Skin epidermis (tissue), 12 donors: Measurements from ENCODE around the gene SPCS3.
"Not testable (repeated sequence)": the region's sequence is repeated elsewhere in the genome, so short reads cannot be mapped to it uniquely, and the experiment has no call there.

Experiments used
- H3K27ac ChIP-seq, 21 experiments: fragments of 200-600 bp; sonication (generic) in 11 of 21; one replicate each; pipeline ENCODE4 v1.5.0; 2020; ENCODE audit warnings: mild to moderate bottlenecking in 3 of 21, inconsistent platforms in 2 of 21, moderate library complexity in 2 of 21
- H3K4me3 ChIP-seq, 7 experiments: fragments of 200-600 bp; sonication (generic) in 2 of 7; one replicate each; pipeline ENCODE4 v1.5.0; 2020; ENCODE audit warnings: inconsistent platforms in 2 of 7, mild to moderate bottlenecking in 2 of 7, moderate library complexity in 1 of 7

SPCS3 gene

DNA sequence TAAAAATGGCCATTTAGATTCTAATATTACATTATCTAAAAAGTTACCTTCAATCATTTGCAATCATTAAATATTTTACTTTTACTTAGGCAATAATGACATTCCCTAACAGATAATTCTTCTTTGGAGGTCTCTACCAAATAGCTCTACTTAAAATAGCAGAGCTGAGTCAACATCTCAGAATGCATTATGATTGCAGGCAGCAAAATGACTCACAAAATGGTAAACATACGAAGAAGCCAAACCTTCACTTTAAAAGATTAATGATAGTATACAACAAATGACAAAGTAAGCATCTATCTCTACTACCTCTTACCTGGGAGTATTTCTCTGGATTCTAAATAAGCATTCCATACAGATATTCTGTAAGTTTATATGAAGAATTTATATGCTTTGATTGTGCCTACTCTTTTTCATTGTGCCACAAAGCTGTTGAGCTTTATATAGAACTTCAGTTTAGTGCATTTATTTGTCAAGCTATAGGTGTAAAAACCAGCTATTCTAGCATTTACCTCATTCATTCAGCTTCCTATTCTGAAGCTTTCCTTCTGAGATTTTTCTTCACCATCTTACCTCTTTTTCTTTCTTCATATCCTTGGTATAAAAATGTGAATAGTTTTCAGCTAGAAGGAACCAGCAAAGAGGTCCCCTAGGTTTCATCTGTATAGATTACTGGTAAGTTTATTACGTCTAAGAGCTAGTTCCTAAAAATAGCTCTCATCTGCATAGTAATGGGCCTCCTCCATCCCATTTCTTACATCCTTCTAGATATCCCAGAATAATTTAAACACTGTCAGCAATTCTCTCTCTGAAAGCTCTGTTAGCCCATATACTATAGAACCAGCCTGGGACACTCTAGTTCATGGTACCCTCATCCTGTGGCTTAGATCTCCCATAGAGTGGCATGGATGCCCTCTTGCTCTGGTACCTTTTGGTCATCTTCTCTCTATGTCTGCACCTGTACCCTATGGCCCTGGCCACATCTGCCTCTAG is 17.2 kb upstream of the SPCS3 start:
- Histone ChIP-seq H3K27ac (no peak overlapping the region), H3K4me3 (no peak overlapping the region)

DNA sequence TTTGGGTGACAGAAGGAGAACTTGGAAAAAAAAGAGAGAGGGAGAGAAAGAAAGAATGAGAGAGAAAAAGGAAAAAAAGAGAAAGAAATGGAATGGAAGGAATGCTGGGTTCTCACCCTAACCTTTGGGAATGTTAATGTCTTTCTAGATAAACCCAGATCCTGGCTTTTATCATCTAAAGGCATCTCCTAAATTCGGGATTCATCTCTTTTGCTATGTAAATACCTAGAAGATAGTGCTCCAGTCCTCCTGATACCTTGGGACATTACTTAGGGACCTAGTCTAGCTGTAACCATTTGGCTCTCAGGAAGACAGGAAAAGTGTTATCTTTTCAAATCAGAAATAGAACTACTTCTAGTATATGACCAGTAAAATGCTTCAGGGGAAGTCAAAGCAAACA is 15.8 kb upstream of the SPCS3 start:
- Histone ChIP-seq H3K27ac (no peak overlapping the region), H3K4me3 (no peak overlapping the region)

DNA sequence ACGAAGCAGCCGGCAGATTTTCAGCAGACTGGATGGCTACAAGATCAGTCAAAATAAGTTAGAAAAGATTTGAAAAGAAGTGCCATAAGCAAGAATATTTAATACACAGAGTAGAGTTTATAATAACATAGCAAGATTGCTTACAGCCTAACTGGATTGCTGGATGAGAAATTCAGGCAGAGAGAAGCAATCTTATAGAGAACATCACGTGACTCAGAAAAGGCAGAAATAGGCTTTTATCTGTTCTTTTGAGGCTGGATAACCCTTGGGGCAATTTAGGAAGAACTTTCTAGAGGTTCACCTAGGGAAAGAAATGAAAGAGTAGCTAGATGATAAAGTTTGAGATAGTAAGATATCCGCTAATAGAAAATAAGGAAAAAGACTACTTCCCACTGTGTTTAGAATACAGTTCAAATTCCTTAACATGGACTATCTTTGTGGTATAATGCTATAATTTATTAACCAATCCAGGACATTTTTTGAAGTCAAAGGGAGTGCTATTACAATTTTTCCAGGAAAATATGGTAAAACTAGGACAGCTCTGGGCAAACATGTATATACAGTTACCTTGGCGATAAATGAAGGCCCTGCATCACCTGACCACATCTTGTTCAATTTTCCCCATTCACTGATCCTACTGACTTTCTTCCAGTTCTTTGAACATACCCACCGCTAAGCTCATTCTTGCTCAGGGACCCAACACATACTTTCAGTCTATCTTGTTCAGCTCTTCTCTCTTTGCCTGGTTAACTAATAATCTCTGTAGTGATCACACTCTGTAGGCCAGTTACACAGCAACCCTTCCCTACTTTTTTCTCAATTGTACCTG is 12.7 kb upstream of the SPCS3 start:
- Histone ChIP-seq H3K27ac (no peak overlapping the region), H3K4me3 (no peak overlapping the region)

DNA sequence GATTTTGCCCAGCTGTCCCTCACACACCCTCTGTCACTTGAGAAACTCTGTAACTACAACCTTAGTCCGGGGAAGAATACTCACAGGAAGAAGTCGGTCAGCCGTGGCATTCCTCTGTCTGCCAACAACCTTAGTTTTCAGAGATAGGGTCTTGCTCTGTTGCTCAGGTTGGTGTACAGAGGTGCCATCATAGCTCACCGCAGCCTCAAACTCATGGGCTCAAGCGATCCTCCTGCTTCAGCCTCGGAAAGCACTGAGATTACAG is 12.2 kb upstream of the SPCS3 start:
- H3K4me3 ChIP-seq, result no peak overlapping the region
- no peak overlapping the region for H3K27ac ChIP-seq

DNA sequence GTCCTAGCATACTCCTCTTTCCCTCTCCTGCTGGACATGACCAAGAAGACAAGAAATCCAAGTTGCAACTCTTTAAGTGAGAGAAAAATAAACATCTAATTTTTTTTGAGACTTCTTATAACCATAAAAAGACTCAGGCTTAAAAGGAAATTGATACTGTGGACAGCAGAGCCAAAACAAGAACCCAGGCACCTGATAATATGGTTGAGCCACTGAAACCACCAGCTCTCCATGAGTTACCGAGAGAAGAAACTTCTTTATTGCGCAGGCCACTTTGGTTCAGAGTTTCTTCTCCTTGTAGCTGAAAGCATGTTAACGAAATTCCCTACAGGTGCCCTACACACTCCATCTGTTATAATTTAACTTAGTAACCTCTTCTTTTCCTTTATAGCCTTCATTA is 11.3 kb upstream of the SPCS3 start:
- H3K27ac ChIP-seq, result no peak overlapping the region
- H3K4me3 ChIP-seq, result no peak overlapping the region

DNA sequence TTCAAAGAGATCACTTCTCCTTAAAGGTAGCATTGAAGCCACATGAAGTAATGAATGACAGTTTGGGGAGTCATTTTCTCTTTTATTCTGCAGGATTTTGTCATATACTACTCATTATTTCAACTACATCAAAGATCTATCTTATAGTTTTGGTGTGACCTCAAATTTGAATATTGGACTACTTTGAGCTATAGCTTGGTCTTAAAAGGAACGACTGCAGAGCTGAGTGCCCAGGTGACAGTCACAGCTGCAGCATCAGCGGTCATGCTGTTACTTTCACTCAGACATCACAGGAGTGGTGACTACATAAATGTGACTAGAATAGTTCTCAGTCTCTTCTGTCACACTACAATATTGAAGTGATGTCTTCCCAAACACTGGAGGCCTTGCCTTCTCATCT is 10.7 kb upstream of the SPCS3 start:
- no peak overlapping the region for H3K27ac ChIP-seq
- no peak overlapping the region for H3K4me3 ChIP-seq

DNA sequence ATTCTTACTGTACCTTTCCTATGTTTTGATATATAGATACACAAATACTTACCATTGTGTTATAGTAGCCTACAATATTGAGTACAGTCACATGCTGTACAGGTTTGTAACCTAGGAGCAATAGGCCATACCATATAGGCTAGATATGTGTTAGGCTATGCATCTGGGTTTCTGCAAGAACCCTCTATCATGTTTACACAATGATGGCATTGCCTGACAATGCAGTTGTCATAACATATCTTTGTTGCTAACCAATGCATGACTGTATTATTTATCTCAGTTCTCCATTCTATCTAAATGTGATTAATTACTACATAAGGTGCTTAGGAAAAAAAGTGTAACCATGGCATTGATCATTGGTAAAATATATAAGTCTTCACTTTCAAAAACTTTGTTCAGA is 10.0 kb upstream of the SPCS3 start:
- no peak overlapping the region for H3K27ac ChIP-seq
- no peak overlapping the region for H3K4me3 ChIP-seq

DNA sequence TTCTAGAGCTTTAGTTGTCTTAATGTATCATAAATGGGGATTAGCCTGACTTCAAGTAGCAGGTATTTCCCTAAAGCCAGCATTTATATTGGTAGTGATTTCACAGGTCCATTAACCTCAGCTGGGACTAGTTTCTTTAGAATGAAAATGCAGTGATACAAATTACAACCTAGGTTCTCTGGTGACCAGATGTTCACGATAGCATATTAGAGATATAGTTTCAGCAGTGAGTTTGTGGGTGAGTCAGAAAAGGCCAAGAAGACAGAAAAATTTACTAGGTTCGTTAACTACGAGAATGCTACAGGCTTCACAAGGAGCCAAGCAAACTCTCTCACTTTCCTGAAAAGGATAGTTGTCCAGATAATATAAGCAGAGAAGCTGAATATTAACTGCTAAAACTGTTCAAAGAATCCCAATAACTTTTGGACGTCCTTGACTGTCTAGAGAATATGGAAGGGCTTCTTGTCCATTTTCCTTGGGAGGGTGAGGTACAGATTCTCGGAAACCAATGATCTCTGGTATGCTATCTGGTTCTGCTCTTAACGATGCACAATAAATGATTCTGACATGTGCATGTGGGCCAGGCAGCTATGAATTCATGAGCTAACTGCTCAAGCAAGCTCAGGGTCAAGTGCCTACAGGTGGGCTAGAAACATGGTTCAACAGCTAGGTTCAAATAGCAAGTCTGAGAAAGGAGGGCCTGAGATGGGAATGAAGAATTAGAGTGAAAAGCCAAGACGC is 6.0 kb upstream of the SPCS3 start:
- H3K4me3 ChIP-seq, result no peak overlapping the region
- no peak overlapping the region for H3K27ac ChIP-seq

DNA sequence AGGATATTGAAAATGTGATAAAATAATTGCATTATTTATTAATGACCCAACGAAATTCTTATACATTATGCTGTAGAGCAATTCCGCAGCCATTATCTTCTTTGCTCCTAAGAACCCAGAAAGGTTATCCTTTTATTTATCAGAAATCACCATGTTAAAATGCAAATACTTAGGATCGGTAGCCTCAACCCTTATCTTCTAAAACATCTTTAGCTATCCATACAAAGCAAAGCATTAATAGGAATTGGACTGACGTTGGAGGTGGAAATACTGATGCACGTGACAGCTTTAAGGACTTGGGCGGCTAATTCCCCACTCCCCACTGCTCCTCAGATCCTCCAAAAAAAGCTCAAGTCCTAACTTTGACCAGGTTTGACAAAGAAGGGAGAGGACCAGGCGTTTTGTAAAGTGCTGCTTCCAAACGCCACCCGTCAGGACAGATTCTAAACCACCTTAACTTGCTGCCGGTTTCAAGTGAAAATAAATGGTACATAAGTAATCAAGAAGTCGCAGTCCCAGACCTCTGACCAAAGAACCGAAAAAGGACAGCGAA is 539 bp upstream of the SPCS3 start:
- Histone ChIP-seq H3K27ac (peak overlapping the region in 20 of 21 experiments; percentile 9 to 98 (median 90)), H3K4me3 (peak overlapping the region; percentile 68 to 100 (median 95))

DNA sequence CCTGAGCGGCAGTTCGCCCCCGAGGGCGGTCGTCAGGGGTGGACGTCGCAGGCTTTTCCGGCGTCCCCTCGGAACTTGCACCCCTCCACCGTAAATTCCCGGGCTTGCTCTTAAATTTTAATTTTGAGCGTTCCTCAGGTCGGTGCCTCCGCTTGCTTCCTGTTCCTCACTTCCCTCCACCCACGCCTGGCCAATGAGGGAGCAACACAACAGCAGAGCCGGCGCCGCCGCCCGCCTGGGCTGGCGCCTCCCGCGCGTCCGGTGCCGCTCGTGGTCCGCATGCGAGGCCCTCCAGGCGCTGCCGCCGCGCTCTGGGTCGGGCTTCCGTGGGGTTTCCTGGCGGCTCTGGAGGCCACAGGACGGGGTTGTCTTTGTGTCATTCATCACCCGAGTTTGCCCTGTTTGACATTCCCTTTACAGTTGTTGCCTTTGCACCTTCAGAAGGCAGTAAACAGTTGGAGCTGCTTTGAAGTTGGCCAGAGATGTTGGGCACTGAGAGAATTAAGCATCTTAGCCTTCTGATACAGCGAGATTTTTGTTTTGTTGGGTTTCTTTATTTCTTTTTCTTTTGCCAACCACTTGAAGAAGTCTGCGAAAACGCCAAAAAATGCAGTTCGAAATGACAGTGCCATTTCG is 692 bp downstream of the SPCS3 start:
- peak overlapping the region; percentile 83 to 99 (median 93) for H3K27ac ChIP-seq
- peak overlapping the region; percentile 68 to 100 (median 95) for H3K4me3 ChIP-seq

DNA sequence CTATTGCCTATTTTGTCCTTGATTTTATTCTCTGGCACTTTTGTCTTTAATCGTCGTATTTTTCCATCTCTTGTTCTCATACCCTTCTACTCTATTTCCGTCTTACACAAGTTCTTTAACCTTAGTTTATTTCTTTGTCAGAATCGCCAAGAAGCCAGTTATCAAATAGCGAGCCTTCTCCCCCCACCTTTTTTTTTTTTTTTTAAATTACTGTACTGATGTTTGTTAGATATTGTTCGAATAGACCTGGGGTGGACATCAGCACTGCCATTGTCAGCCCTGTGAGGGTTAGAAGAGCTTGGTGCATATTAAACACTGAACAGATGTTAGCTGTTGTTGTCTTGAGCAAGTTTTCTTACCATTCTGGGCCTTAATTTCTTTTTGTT is 1.2 kb downstream of the SPCS3 start:
- Histone ChIP-seq H3K4me3 (peak overlapping the region; percentile 68 to 100 (median 95)), H3K27ac (peak overlapping the region in 20 of 21 experiments; percentile 83 to 99 (median 93))

DNA sequence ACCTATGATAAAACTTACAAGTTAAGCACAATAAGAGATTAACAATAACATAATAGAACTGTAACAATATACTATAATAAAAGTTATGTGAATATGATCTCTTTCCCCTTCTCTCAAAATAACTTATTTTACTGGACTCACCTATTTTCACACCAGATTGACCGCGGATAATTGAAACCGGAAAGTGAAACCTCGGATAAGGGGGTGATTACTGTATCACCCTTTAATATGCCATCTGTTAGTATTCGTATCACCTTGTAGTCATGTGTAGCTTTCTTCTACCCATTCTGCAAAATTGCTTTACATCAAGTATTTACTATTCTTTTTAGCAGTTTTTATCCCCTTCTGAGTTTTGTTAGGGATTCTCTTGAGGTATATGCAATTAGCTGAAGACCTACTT is 1.8 kb downstream of the SPCS3 start:
- H3K27ac ChIP-seq, result peak overlapping the region in 11 of 21 experiments; percentile 9 to 99 (median 93)
- H3K4me3 ChIP-seq, result peak overlapping the region in 6 of 7 experiments; percentile 68 to 100 (median 96)

DNA sequence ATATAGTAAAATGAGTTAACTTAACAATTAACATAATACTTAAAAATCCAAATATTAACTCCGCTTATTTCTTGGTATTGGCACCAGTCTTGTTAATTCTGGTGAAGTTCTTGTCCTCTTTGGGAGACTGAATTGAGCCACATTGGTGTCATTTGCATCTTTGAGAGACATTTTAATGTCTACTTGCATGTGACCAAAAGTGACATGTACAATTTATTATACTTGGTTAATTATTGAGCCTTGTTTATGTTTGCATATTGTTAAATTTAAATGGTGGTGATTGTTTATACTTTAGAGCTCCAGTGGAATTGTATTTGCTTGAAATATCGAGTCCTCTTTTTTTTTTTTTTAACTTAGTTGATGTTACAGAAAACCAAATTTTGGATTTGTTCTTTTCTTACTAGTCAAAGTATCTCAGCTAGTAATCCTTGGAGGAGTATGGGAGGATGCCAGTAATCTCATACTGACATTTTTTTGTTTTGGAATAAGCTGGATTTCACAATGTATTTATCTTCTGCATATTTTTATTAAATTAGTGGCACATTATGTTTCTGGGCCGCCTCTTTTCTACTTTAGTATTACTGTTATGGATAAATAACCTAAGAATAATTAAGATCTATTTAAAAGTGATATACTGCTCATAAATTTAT is 3.9 kb downstream of the SPCS3 start:
- no peak overlapping the region for H3K4me3 ChIP-seq
- H3K27ac ChIP-seq, result no peak overlapping the region

DNA sequence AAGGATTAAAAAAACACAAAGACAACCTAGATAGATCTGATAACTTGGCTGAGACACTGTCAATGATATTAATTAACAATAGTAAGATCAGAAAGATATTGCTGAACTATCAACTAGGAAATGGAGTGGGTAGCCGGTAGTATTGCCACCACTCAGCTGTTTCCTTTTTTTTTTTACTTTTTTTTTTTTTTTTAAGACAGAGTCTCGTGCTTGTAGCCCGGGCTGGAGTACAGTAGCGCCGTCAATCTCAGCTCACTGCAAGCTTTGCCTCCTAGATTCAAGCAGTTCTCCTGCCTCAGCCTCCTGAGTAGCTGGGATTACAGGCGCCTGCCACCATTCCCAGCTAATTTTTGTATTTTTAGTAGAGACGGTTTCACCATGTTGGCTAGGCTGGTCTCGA is 5.1 kb downstream of the SPCS3 start:
- H3K27ac ChIP-seq, result not testable (repeated sequence)

DNA sequence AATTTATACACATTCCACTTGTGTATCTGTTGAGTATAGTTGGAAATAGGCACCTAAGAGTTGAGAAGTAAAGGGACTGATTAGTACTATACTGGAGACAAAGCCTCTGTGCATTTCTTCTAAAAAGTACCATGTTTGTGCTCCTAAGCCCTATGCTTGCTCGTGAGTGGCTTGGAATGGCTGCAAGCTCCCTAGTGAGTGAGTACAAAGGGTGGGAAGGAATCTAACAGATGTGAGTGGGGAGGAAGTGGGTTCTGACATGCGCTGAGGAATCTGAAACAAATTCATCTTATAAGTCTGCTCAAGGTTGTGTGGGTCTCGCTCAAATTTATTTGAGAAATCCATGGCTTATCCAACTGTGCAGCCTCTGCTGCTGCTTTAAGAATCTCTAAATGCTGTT is 13.3 kb downstream of the SPCS3 start:
- H3K27ac ChIP-seq, result no peak overlapping the region

More for the DNA sequence above, 5.1 kb downstream of the SPCS3 start:
- H3K4me3 ChIP-seq, result not testable (repeated sequence)

DNA sequence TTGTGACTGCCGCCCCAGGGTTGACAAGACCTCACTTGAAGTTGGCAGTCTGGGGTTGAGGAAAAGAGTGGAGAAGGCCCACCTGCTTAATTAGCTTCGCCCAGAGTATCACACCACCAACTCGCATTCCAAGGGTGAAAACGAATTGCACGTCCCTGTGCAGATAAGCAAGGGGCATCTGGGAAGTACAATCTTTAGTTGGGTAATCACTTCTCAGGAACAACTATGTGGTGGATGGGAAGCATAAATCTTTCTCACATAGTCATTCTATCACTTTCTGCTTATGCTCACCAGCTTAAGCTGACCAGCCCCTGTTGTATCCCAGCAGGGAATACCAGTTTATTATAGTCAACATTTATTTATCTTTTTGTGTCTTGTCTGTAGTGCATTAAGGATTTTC is 14.3 kb downstream of the SPCS3 start:
- H3K27ac ChIP-seq, result no peak overlapping the region

More for the DNA sequence above, 13.3 kb downstream of the SPCS3 start:
- no peak overlapping the region for H3K4me3 ChIP-seq

DNA sequence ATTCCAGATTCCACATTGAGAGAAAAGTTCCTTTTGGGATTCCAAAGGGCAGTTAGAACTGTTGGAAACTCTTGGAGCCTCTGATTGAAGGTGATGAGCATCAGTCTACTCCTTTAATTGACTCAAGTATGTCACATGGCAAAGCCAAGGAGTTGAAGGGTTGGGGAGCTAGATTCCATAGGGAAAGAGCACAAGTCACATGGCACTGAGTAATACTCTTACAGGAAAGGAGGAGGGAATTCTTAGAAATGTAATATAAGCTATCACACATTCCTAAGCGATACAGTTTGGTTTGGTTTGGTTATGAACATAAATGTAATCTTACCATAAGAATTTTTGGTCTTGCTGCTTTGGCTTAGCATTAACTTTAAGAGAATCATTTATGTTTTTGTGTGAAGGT is 15.7 kb downstream of the SPCS3 start:
- no peak overlapping the region for H3K27ac ChIP-seq
- no peak overlapping the region for H3K4me3 ChIP-seq

More for the DNA sequence above, 14.3 kb downstream of the SPCS3 start:
- H3K4me3 ChIP-seq, result no peak overlapping the region

DNA sequence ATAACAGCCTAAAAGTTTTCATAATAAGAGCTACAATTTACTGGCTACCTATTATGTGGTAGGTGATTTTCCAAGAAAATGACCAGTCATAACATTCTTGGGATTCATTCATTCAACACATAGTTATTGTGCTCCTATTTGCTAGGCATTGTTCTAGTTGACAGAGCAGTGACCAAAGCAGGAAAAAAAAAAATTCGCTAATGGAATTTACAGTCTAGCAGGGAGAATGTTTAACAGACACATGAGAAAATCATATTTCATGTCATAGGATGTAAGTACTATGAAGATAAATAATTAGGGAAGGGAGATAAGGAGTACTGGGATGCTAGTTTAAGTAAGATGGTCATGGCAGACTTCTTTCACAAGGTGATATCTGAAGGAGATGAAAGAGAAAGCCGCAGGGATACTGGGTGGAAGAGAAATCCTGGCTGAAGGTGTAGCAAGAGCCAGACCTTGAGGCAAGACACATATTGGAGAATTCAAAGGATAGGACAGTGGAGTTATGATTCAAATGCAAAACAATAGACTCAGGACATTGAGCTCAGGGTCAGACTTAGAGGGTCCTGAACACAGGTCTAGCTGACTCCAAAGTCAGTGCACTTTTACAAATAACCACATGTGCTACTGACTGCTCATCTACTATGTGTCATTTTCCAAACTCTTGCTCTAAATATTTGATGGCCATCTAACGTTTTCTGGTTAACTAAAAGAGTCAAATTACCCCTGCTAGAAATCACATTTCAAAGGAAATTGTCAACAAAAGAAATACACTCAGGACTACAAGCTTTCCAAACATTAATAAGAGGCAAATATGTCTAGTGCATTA is 20.4 kb downstream of the SPCS3 start:
- Histone ChIP-seq H3K4me3 (no peak overlapping the region), H3K27ac (no peak overlapping the region)
